LNCAP (cell line): ENCODE data around the gene NRP1.

Source experiments
- TF ChIP-seq, protein P1 (sequence below): fragments of 450-650 bp; IDR thresholded peaks from 2 replicates; pipeline ENCODE4 v1.5.1; 2017; ENCODE audit warnings: mild to moderate bottlenecking

The NRP1 gene

DNA sequence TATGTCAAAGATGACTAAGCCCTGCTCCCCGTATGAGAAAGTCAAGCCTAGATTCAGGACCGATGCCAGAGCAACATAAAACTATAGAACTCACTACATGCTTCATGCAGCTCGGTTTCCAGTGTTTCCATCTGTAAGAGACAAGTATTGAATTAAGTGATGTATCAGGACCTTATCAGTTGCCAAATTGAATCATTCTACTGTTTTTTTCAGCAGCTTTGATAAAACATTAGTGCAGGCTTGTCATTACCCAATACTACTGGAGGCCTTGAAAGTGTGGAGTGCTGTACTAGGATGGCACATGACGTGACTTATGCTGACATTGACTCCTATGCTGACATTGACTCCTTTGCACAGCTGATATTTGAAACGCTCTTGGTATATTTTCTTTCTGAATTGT lies 10.8 kb upstream of the NRP1 start:
- TF ChIP-seq, protein P1, sequence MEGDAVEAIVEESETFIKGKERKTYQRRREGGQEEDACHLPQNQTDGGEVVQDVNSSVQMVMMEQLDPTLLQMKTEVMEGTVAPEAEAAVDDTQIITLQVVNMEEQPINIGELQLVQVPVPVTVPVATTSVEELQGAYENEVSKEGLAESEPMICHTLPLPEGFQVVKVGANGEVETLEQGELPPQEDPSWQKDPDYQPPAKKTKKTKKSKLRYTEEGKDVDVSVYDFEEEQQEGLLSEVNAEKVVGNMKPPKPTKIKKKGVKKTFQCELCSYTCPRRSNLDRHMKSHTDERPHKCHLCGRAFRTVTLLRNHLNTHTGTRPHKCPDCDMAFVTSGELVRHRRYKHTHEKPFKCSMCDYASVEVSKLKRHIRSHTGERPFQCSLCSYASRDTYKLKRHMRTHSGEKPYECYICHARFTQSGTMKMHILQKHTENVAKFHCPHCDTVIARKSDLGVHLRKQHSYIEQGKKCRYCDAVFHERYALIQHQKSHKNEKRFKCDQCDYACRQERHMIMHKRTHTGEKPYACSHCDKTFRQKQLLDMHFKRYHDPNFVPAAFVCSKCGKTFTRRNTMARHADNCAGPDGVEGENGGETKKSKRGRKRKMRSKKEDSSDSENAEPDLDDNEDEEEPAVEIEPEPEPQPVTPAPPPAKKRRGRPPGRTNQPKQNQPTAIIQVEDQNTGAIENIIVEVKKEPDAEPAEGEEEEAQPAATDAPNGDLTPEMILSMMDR: no peak

DNA sequence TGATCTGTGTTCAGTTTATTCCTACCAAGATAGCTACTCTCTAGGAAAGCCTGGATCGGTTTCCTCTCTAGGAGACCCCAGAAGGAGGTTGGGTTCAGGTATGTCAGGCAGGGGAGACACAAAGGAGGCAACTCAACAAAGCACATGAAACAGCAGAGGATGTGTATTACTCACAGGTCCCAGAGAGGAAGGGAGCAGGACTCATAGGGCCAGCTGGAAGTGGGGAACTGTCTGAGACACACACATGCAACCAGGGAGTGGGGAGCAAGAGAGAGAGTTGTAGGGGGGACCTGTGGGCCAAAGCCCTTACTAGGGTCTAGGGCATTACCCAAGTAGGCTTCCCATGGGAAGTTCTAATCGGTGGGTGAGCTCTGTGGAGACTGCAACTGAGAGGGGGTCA lies 10.2 kb upstream of the NRP1 start:
- TF ChIP-seq, protein P1: no peak

DNA sequence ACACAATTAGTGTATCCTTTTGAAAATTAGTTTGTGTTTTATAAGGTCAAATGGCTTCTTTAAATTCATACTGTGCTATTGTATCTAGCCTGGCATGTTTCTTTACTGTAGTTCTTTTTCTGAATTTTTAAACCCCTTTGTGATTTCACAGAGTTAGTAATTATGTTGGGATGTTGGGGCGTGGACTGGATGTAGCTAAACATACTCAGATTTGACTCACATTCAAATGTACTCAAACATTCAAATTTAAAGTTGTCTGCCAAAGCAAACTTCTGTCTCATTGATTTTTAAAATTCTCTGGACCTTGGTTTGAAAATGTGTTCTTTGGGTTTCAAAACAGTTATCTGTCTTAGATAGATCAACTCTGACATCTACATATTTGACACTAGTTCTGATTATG lies 7.2 kb upstream of the NRP1 start:
- TF ChIP-seq, protein P1: no peak

DNA sequence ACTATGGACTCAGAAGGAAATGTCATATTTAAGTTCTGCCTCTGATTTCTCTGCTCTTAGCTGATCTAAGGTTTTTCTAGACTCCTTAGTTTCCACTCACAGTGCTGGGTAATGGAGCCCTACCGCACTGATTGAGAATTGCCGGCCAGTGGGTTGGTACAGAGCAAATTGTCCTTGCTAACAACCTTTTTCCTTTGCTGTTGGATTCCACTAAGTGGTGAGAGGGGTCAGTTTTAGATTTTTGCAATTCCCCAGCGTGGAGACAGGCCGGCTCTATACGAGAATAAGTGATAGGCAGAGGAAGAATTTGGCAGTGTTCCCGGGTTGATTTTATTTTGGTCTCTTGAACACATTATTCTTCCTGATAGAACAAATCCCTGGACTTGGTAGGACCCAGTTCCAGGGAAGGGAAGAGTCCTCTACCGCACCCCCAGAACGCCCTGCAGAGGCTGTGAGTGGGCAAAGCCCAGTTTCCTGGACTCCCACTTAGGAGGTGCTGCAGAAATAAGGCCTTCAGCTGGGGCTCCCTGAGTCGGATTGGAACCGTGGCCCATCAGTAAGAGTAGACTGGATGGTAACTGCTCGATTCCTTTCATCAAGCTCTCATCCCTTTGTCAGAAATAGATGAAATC lies 3.0 kb upstream of the NRP1 start:
- TF ChIP-seq, protein P1: no peak

DNA sequence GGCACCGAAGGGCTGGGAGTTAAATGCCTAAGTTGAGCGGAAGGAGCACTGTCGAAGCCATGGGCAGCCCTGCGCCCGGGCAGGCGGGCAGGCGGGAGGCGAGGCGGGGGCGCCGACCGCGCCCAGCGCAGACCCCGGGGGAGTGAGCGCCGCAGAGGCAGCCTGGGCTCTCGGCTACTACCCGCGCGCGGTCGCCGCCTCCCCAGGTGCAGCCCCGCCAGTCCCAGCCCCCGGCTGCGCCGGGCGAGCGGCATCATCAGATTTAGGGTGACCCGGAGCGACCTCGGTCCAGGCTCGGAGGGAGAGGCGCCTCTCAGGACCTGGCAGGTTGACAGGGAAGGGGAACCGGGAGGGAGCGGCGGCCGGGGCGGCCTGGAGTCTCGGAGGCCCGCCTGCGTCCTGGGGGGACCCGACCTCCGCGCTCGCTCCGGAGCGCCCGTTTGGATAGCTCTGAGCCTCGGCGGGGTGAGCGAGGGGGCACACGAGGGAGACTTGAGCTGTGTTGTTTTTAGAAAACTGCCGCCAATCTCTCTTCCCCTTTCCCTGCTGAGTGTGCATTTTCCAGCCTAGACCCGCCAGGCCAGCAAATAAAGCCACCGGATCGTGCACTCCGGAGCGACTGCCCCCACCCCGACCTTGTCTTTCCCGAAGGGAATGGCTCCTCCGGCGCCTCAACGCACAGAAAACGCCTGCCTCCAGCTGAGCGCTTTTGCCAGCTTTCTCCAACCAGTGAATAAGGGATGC lies 2.3 kb upstream of the NRP1 start:
- TF ChIP-seq, protein P1: no peak

DNA sequence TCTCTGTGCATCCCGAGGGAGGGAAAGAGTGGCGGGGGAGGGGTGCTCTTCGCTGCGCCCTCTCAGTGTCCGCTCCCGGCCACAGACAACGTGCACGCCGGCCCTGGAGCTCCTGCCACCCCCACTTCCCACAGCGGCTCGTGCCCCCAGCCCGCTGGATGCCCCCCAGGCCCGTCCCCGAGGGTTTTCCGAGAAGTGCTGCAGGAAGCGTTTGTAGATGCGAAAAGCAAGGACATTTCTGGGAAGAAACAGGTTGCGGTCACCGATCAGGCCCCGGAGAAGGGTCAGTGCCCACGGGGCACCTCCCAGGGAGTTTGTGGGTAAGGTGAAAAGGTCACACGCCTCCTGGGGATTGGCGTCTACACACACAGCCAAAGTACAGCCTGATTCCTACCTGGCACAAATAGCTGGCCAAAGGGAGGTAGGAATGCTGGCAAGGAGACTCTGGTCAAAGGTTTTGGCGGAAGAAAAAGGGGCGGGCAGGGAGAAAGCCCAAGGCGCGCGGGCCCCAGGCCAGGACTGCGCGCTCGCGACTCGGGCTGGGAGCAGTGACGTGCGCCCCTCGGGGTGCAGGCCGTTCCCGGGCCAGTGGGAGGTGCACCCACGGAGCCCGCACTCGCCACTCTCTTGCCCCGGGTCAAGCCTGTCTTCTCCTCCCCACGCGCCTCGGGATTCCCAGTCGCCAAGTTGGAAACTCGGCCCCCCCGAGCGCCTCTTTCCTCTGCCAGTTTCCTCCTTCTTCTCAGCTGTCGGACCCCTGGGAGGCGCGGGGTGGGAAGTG lies 1.5 kb upstream of the NRP1 start:
- TF ChIP-seq, protein P1: no peak

DNA sequence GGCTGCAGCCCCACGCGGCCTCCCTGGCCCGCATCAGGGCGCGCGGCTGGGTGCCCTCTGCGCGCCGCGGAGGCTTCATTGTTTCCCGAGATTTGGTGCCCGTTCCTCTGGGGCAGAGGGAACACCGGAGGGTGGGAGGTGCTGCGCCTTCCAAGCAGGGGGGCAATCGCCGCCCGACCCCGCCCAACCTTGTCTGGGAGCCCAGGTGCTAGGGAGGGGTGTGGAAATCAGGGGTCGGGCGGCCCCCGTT lies 1.0 kb upstream of the NRP1 start:
- TF ChIP-seq, protein P1: no peak
